Choroid plexus epithelial cell (primary cell): ENCODE data around the gene C9orf78.

ENCODE experiments used
- DNase-seq: peaks from one replicate; pipeline ENCODE4 v3.0.0-alpha.2; 2010; ENCODE audit warnings: low read depth
- H3K4me3 ChIP-seq: 2 replicates; pipeline ENCODE4 v1.5.1; 2011; ENCODE audit warnings: low read depth, mild to moderate bottlenecking, control low read depth, low read length, moderate library complexity
- TF ChIP-seq, protein P1 (sequence below): conservative IDR thresholded peaks from 2 replicates; pipeline ENCODE4 v1.5.1; 2011; ENCODE audit warnings: low read depth, mild to moderate bottlenecking, control low read depth, inconsistent platforms, low read length, moderate library complexity

The C9orf78 gene

DNA sequence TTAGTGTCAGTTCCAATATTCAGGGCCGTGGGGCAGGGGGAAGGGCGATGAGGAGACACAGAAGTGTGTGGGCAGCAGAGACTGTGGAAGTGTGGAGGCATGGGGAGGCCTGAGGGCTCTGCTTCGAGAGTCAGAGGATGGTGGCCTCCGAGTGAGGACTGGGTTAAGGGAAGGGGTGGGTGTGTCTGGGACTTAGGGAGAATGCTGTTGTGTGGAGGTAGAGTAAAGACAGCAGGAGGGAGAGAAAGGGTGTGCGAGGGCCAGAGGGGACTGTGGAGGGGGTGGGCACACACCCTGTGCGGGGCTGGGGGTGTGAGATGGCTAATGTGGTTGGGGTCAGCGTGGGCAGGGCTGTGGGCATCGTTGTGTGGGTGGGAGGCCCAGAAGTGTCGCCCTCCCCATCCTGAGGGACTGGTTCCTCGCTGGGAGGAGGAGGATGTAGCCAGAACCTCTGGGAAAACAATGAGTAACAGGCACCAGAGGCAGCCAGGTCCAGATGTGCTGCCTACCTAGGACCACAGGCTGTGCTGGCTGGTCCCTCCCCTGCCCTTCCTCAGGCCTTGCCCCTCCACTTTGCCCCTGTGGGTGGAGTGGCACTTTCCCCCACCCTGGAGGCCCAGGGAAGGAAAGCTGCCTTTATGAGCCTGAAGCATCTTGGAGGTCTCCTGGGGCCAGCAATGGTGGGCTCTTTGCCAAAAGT is 4.4 kb upstream of the C9orf78 start:
- DNase-seq = no peak
- no peak overlapping the region for H3K4me3 ChIP-seq
- TF ChIP-seq, protein P1, sequence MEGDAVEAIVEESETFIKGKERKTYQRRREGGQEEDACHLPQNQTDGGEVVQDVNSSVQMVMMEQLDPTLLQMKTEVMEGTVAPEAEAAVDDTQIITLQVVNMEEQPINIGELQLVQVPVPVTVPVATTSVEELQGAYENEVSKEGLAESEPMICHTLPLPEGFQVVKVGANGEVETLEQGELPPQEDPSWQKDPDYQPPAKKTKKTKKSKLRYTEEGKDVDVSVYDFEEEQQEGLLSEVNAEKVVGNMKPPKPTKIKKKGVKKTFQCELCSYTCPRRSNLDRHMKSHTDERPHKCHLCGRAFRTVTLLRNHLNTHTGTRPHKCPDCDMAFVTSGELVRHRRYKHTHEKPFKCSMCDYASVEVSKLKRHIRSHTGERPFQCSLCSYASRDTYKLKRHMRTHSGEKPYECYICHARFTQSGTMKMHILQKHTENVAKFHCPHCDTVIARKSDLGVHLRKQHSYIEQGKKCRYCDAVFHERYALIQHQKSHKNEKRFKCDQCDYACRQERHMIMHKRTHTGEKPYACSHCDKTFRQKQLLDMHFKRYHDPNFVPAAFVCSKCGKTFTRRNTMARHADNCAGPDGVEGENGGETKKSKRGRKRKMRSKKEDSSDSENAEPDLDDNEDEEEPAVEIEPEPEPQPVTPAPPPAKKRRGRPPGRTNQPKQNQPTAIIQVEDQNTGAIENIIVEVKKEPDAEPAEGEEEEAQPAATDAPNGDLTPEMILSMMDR = no peak

DNA sequence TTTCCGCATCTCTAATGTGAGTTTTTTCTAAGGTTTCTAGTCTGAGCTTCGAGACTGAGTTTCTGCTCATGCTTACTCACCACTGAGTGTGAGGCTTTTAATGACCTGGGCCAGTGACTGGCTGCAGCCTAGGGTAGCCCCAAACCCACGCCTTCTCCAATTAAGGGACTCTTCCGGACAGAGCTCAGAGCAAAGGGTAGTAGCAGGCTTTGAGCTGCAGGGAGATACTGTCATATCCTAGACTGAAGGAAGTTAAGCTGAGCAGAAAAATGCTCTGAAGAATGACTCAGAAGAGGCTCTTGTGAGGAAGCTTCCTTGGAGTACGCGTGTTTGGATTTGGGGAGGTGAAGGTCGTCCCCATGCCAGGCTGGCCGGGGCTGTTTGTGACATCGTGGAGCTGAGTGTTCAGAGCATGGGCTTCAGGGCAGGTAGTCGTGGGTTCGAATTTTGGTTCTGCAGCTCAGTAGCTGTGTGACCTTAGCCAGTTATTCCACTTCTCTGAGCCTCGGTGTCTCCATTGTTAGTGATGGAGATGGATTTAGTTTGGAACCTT is 3.7 kb upstream of the C9orf78 start:
- no peak overlapping the region for H3K4me3 ChIP-seq
- peak; percentile 80 for DNase-seq
- TF ChIP-seq, protein P1 = peak; percentile 5

DNA sequence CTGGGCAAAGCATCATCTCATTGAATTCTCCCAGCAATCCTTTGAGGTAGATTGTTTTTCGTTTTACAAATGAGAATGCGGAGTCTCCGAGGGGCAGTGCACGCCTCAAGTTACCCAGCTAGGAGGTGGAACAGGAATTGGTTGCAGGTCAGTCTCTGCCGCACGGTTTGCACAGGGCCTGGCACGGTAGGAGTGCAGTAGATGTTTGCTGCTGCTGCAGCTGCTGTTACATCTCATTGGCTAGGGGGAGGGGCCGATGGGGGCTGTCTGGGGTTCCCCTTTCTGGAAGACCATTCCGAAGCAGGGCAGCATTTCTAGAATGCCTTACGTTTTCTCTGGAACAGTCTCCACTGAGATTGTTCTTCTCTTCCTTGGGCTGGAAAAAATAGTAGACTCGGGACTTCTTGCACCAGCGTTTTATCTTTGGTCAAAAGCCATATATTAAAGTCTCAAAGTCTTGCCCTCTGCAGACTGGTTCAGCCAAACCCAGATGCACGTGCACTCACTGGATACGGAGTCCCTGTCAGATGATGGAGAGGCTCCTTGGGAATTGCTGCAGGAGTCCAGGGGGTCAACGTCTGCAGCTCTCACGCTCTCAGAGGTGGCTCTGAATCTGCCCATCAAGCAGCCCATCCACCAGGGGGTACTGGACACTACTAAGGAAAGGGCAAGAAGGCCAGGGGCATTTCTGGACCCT is 1.4 kb upstream of the C9orf78 start:
- no peak for DNase-seq
- TF ChIP-seq, protein P1 = peak; percentile 6
- H3K4me3 ChIP-seq = peak overlapping the region; percentile 93

DNA sequence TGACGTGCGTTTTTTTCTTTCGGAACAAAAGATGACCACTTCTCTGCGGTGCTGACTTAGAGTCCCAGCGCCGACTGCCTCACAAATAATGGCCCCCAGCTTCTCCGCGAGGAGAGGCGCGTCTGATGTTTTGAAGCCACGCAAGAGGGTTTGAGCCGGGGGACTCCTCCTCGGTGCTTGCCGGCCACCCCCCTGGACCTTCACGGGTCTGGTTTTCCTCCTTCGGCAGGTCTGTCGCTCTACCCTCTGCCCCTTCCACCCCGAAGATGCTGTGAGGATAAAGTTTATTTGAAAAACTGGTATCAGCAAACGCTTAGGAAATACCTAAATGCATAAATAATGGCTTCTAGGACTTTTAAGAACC is 767 bp upstream of the C9orf78 start:
- TF ChIP-seq, protein P1 = no peak
- H3K4me3 ChIP-seq = peak overlapping the region; percentile 93
- DNase-seq = no peak

DNA sequence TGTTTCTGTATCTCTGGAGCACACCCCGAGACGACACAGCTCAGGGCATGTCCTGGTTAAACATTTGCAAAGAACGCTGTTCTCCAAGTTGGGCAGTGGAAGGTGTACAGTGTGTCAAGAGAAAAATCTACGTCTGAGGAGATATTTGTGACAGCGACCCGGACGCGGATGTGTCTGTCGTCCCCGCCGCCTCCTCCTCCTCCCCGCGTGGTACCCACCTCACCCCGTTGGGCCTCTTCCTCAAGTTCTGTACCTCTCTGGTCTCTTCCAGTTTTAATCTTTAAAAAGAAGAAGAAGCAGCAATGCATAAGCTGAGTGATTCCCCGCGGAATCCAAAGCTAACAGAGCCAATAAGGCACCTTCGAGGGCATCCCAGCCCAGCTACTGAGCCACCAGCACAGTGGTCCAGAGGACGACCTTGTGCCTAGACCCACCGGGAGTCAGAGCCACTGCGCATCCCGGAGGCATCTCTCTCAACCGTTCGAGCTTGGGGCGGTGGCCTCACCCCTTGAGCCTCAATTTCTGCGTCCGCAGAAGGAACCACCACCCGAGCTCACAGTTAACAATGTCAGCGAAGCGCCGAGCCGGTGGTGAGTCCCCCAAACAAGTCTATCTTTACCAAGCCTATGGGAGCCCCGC is 467 bp downstream of the C9orf78 start:
- peak overlapping the region; percentile 93 for H3K4me3 ChIP-seq
- TF ChIP-seq, protein P1 = no peak
- DNase-seq = no peak

DNA sequence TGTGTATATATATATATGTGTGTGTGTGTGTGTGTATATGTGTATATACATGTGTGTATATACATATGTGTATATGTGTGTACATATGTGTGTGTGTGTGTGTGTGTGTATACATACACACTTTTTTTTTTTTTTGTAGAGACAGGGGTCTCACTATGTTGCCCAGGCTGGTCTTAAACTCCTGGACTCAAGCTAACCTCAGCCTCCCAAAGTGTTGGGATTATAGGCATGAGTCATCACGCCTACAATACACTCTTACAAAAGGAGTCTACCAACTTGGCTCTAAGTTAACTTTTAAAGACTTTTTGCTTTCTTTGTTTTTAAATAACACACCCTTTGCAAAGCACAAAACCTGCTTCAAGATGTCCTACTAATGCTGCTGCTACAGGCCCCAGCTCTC is 2.1 kb downstream of the C9orf78 start:
- H3K4me3 ChIP-seq = no peak overlapping the region
- TF ChIP-seq, protein P1 = no peak
- DNase-seq = no peak
